Activated T-helper 1 cell treated with anti-CD3 and anti-CD28 coated beads, Interleukin-12 subunit alpha, Interleukin-12 subunit beta, Interleukin-2, Interleukin-4 antibody, amounts not matched to agents 30 ng/mL and 10 ng/mL and 1 ng/mL, durations not matched to agents 14 hours and 24 hours and 36 hours (primary cell): ENCODE results near the gene EML1. TPM values are rescaled to one million over a fixed set of nuclear protein-coding genes. Genes with fewer than 3 reads are reported as not detected.

Experiments used
- DNase-seq: peaks from one replicate; pipeline ENCODE4 v3.0.0; 2021; ENCODE audit warnings: low spot score
- H3K27ac Mint-ChIP-seq: one replicate; pipeline ENCODE4 v1.8.0; 2021; ENCODE audit warnings: mild to moderate bottlenecking, mixed read lengths
- H3K27me3 Mint-ChIP-seq: one replicate; pipeline ENCODE4 v1.8.0; 2022; ENCODE audit warnings: mild to moderate bottlenecking, moderate library complexity, mixed read lengths; ENCODE audit not compliant: insufficient read depth
- H3K36me3 Mint-ChIP-seq: one replicate; pipeline ENCODE4 v1.8.0; 2021; ENCODE audit warnings: low read depth, mixed read lengths
- H3K4me1 Mint-ChIP-seq: one replicate; pipeline ENCODE4 v1.8.0; 2021; ENCODE audit warnings: low read depth, mixed read lengths
- H3K4me3 Mint-ChIP-seq: one replicate; pipeline ENCODE4 v1.8.0; 2021; ENCODE audit warnings: mild to moderate bottlenecking, moderate library complexity, mixed read lengths
- H3K9me3 Mint-ChIP-seq: one replicate; pipeline ENCODE4 v1.8.0; 2021; ENCODE audit warnings: mixed read lengths
- intact Hi-C: fragments of 100-400 bp; cut with micrococcal nuclease; formaldehyde crosslinking; loops from one replicate; pipeline ENCODE4 v1.15.1; 2024
- total RNA-seq: library from RNA; stranded (reverse); gene quantifications from 2 replicates; pipeline ENCODE4 v1.2.3, GENCODE V29; 2022

Gene EML1
- total RNA-seq, result 0.76 and 0.91 TPM in 2 replicates

- intact Hi-C loops, result loop anchor here (5.0 kb wide), 2 partner anchors 61 to 111 kb away; partner anchors contain the start of gene CYP46A1
- Mint-ChIP-seq H3K27me3 (peaks cover 64% of the 10 kb centered on the region), H3K9me3 (no peaks in the 10 kb centered on the region), H3K36me3 (no peaks in the 10 kb centered on the region), H3K27ac (peak within 1 kb of the TSS; percentile 77), H3K4me1 (peaks cover 20% of the 10 kb centered on the region), H3K4me3 (peak within 1 kb of the TSS; percentile 69)
- peak; percentile 69 for DNase-seq
Observed at GRCh38 chr14:99793213-99794150, at the start of gene EML1. EML1 (plus strand) TSS chr14:99793413; CDS start chr14:99793477, 64 bp downstream.

- no peaks in the 10 kb centered on the region for H3K36me3 Mint-ChIP-seq
- H3K4me3 Mint-ChIP-seq, result no peak overlapping the region
- H3K4me1 Mint-ChIP-seq, result no peaks in the 10 kb centered on the region
- H3K27me3 Mint-ChIP-seq, result peaks cover 25% of the 10 kb centered on the region
- H3K9me3 Mint-ChIP-seq, result no peaks in the 10 kb centered on the region
- no peak for DNase-seq
- no peak overlapping the region for H3K27ac Mint-ChIP-seq
- intact Hi-C loops, result no loop called here
Observed at GRCh38 chr14:99744199-99744872, 48.9 kb upstream of the EML1 start.

- no peak overlapping the region for H3K27ac Mint-ChIP-seq
- no peaks in the 10 kb centered on the region for H3K4me1 Mint-ChIP-seq
- no peak for DNase-seq
- intact Hi-C loops, result no loop called here
- H3K9me3 Mint-ChIP-seq, result no peaks in the 10 kb centered on the region
- H3K27me3 Mint-ChIP-seq, result peaks cover 21% of the 10 kb centered on the region
- H3K36me3 Mint-ChIP-seq, result no peaks in the 10 kb centered on the region
- no peak overlapping the region for H3K4me3 Mint-ChIP-seq
Observed at GRCh38 chr14:99744873-99745224, 48.4 kb upstream of the EML1 start.

GRCh38 chr14:99745307-99745951, 47.8 kb upstream of the EML1 start:
- intact Hi-C loops, result no loop called here
- Mint-ChIP-seq H3K27me3 (peaks cover 20% of the 10 kb centered on the region), H3K9me3 (no peaks in the 10 kb centered on the region), H3K36me3 (no peaks in the 10 kb centered on the region), H3K4me1 (no peaks in the 10 kb centered on the region), H3K4me3 (no peak overlapping the region), H3K27ac (no peak overlapping the region)
- no peak for DNase-seq

- Mint-ChIP-seq H3K27me3 (peaks cover 31% of the 10 kb centered on the region), H3K27ac (peak overlapping the region; percentile 58), H3K4me1 (no peaks in the 10 kb centered on the region), H3K36me3 (no peaks in the 10 kb centered on the region), H3K4me3 (no peak overlapping the region), H3K9me3 (no peaks in the 10 kb centered on the region)
- intact Hi-C loops, result no loop called here
- no peak for DNase-seq
Observed at GRCh38 chr14:99747167-99747566, 46.0 kb upstream of the EML1 start.

- no peak overlapping the region for H3K27ac Mint-ChIP-seq
- no peaks in the 10 kb centered on the region for H3K36me3 Mint-ChIP-seq
- H3K4me1 Mint-ChIP-seq, result no peaks in the 10 kb centered on the region
- intact Hi-C loops, result no loop called here
- H3K4me3 Mint-ChIP-seq, result no peak overlapping the region
- no peaks in the 10 kb centered on the region for H3K9me3 Mint-ChIP-seq
- H3K27me3 Mint-ChIP-seq, result peaks cover 34% of the 10 kb centered on the region
- no peak for DNase-seq
Observed at GRCh38 chr14:99747582-99748330, 45.5 kb upstream of the EML1 start.

- no peak for DNase-seq
- intact Hi-C loops, result no loop called here
- Mint-ChIP-seq H3K27me3 (peaks cover 39% of the 10 kb centered on the region), H3K4me3 (no peak overlapping the region), H3K9me3 (no peaks in the 10 kb centered on the region), H3K27ac (no peak overlapping the region), H3K4me1 (no peaks in the 10 kb centered on the region), H3K36me3 (no peaks in the 10 kb centered on the region)
Observed at GRCh38 chr14:99748529-99748928, 44.7 kb upstream of the EML1 start.

GRCh38 chr14:99749142-99749541, 44.1 kb upstream of the EML1 start:
- Mint-ChIP-seq H3K27me3 (peaks cover 40% of the 10 kb centered on the region), H3K36me3 (no peaks in the 10 kb centered on the region), H3K27ac (no peak overlapping the region), H3K4me3 (no peak overlapping the region), H3K4me1 (no peaks in the 10 kb centered on the region), H3K9me3 (no peaks in the 10 kb centered on the region)
- DNase-seq, result no peak
- intact Hi-C loops, result no loop called here

- no peak for DNase-seq
- Mint-ChIP-seq H3K4me3 (no peak overlapping the region), H3K9me3 (no peaks in the 10 kb centered on the region), H3K27ac (no peak overlapping the region), H3K4me1 (no peaks in the 10 kb centered on the region), H3K36me3 (no peaks in the 10 kb centered on the region), H3K27me3 (peaks cover 40% of the 10 kb centered on the region)
- intact Hi-C loops, result no loop called here
Observed at GRCh38 chr14:99749763-99750715, 43.2 kb upstream of the EML1 start.

- no peaks in the 10 kb centered on the region for H3K36me3 Mint-ChIP-seq
- H3K9me3 Mint-ChIP-seq, result no peaks in the 10 kb centered on the region
- intact Hi-C loops, result no loop called here
- no peak overlapping the region for H3K4me3 Mint-ChIP-seq
- no peak for DNase-seq
- H3K4me1 Mint-ChIP-seq, result no peaks in the 10 kb centered on the region
- peak overlapping the region; percentile 25 for H3K27ac Mint-ChIP-seq
- H3K27me3 Mint-ChIP-seq, result peaks cover 37% of the 10 kb centered on the region
Observed at GRCh38 chr14:99750746-99751450, 42.3 kb upstream of the EML1 start.
